Suprapubic skin (tissue), 3 donors: ENCODE data around the gene ZDHHC22.

Experiments used
- CTCF ChIP-seq, 2 donors: fragments of 200-600 bp in 1 of 2; fragments of 450-650 bp in 1 of 2; sonication (generic) in 1 of 2; IDR thresholded peaks; one replicate each; pipeline ENCODE4 v1.5.1; 2016 to 2019; ENCODE audit warnings: antibody characterized with exemption in 2 of 2, mild to moderate bottlenecking in 1 of 2, moderate library complexity in 1 of 2
- POLR2AphosphoS5 ChIP-seq, 3 donors: sonication (generic); formaldehyde crosslinking; IDR thresholded peaks; one replicate each; pipeline ENCODE4 v1.6.1; 2017; ENCODE audit warnings: antibody characterized with exemption in 3 of 3

DNA sequence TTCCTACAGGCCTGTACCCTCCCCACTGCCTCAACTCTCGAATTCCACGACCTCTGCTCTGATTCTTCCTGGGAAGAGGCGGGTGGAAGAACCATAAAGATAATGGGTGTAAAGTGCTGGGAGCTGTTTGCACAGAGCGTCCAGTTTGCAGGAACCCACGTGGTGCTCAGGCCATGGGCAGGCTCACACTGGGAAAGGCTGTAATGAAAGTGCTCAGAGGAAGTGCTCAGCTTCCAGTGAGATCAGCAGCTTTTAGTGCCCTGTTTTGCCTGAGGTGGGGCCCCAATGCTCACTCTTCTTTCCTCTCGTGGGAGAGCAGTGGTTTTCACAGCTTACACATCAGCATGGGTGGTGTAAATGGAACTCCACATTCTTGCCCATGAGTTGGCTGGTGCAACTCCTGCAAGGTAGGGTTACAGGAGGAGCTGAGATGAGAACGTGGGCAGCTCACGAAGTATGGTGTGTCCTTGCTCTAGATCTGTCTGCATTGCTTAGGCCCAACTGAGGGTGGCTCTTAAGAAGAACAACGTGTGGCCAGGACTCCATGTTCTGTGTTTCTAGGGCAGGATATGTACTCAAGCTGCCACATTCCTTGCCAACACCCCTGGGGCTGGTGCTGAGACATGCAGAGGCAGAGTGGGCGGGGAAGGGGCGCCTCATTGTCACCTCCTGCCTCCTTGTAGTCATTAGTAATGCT lies 43.0 kb upstream of the ZDHHC22 start:
- TF ChIP-seq POLR2AphosphoS5 (IDR thresholded peaks at IDR 0.05): no peak
- no peak for TF ChIP-seq CTCF (IDR thresholded peaks at IDR 0.05)
